GF-D8 (cell line): ENCODE results near the gene AHRR.
A peak's percentile ranks its signal among the peaks of the same experiment; 100 is the strongest.
"Not testable (repeated sequence)": the region's sequence is repeated elsewhere in the genome, so short reads cannot be mapped to it uniquely, and the experiment has no call there.

ENCODE experiments used
- DNase-seq: peaks from one replicate; lab custom pipeline; 2025; lab: John Stamatoyannopoulos, UW

The AHRR gene

GRCh38 chr5:368183-369084 is 46.9 kb downstream of the AHRR start:
- no peak for DNase-seq

- DNase-seq = no peak
These were observed 47.8 kb downstream of the AHRR start for GRCh38 chr5:369151-369868.

GRCh38 chr5:369869-370236 is 48.3 kb downstream of the AHRR start:
- DNase-seq = not testable (repeated sequence)

- no peak for DNase-seq
These were observed 48.9 kb downstream of the AHRR start for GRCh38 chr5:370311-370958.

- DNase-seq = no peak
These were observed 49.7 kb downstream of the AHRR start for GRCh38 chr5:370959-371810.

- peak; percentile 63 for DNase-seq
These were observed 50.5 kb downstream of the AHRR start for GRCh38 chr5:371811-372555.

GRCh38 chr5:372556-372995 is 51.1 kb downstream of the AHRR start:
- DNase-seq = no peak

- no peak for DNase-seq
These were observed 51.6 kb downstream of the AHRR start for GRCh38 chr5:372996-373709.

- DNase-seq = no peak
These were observed 52.4 kb downstream of the AHRR start for GRCh38 chr5:373710-374602.

GRCh38 chr5:374631-375335 is 53.3 kb downstream of the AHRR start:
- no peak for DNase-seq

- DNase-seq = no peak
These were observed 53.9 kb downstream of the AHRR start for GRCh38 chr5:375336-375920.

- DNase-seq = no peak
These were observed 54.6 kb downstream of the AHRR start for GRCh38 chr5:375921-376798.

GRCh38 chr5:376799-377325 is 55.3 kb downstream of the AHRR start:
- DNase-seq = no peak

GRCh38 chr5:377326-377981 is 55.9 kb downstream of the AHRR start:
- DNase-seq = no peak

- no peak for DNase-seq
These were observed 56.9 kb downstream of the AHRR start for GRCh38 chr5:378301-378891.
